HG02884 (cell line): Measurements from ENCODE around the gene HK2.

Experiments used
- ATAC-seq: cut with Tn5 transposase; IDR thresholded peaks from one replicate; pipeline ENCODE4 v1.9.1; 2021; ENCODE audit warnings: mild to moderate bottlenecking, moderate library complexity; ENCODE audit not compliant: unreplicated experiment

HK2 gene

DNA sequence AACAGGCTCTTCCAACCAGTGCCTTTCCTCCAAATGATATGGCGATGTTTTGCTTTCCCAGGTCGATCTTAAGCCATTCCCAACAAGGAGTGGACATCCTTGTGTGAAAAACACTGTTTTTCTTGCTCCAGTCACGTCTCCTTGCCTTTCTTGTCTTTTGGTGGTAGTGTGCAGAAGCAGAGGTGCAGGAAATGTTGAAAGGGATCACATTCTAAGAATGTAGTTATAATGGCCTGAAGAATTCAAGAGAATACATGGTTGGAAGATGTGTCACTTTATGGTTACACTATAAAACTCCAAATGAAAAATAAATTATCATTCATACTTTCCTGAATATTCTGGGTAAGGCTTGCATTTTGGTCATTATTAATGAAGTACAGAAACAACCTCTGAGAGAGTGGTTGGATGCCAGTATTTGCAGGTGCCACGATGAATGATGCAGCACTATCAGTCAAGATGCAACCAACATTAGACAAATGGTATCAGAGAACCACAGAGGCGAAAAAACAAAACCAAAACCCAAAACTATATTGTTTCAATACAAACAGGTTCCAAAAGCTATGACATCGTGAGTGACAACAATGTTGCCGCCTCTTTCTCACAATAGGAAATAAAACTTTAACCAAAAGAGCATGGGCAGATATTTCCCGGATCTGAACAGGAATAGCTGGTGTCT, 97.0 kb downstream of the HK2 start:
- no peak for ATAC-seq

DNA sequence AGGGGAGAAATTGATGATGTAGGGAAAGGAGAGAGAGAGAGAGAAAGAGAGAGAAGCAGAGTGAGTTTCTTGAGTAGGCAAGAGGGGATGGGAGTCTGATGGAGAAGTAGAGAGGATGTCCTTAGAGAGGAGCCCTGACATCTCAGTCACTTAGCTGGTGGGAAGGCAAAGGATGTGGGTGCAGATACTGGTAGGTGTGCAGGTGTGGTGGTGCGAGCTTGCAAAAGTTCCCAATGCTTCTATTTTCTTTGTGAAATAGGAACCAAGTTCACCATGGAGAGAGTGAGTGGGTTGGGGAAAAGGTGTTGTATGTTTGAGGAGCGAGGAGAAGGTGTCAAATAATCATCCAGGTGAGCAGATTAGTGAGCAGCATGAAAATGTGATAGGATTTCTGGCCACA, 98.0 kb downstream of the HK2 start:
- no peak for ATAC-seq

DNA sequence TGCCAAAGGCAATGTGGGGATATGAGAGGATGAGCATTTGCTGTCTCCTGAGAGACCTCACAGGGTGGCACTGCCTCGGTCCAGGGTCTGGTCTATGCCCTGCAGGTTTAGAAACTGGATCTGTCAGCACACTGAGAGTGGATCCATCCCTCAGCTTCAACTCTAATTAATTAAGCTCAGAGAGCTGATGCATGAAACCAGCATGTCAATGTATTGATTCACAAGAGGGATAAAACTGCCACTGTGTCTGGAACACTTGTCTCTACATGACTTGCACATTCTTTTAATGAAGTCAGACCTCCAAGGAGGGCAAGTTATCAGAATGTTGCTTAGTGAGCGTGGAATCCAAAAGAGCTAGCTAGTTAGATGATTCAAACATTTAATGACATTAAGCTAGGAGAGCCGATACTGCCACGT, 102.1 kb downstream of the HK2 start:
- no peak for ATAC-seq

DNA sequence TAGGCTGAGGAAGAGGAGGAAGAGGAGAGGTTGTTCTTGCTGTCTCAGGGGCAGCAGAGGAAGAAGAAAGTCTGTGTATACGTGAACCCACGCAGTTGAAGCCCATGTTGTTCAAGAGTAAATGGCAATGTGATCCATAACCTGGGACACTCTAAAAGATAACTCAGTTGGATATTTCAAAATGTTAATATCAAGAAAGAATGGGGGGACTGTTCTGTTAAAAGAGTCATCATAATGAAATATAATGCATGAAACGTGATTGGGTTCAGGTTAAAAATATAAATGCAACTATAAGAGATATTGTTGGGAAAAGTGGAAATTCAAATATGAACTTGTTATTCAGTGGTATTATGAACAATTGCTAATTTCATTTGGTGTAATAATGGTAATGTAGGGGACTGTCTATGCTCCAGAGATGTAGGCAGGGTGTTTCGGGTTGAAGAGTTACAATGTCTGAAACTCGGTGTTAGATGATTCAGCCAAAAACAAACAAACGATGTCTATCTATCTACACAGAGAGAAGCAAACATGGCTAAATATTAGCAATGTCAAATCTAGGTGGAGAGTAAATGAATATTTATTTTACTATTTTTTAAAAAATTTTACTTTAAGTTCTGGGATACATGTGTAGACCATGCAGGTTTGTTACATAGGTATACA, 103.4 kb downstream of the HK2 start:
- no peak for ATAC-seq

DNA sequence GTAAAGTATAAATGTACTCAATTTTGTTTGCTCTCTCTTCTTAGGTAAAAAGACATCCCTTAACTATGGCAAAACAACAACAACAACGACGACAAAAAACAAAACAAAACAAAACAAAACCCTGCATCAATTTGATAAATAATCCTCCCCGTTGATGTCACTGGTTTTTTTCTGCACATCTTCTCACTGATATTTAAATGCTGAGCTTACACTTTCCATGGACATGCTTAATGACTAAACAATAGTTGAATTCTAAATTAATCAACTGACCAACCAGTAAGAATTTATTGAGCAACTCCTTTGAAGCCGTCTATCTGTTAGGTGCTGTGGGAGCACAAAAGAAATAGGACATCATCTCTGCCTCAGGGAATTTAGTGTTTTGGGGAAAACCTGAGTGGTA, 104.3 kb downstream of the HK2 start:
- no peak for ATAC-seq

DNA sequence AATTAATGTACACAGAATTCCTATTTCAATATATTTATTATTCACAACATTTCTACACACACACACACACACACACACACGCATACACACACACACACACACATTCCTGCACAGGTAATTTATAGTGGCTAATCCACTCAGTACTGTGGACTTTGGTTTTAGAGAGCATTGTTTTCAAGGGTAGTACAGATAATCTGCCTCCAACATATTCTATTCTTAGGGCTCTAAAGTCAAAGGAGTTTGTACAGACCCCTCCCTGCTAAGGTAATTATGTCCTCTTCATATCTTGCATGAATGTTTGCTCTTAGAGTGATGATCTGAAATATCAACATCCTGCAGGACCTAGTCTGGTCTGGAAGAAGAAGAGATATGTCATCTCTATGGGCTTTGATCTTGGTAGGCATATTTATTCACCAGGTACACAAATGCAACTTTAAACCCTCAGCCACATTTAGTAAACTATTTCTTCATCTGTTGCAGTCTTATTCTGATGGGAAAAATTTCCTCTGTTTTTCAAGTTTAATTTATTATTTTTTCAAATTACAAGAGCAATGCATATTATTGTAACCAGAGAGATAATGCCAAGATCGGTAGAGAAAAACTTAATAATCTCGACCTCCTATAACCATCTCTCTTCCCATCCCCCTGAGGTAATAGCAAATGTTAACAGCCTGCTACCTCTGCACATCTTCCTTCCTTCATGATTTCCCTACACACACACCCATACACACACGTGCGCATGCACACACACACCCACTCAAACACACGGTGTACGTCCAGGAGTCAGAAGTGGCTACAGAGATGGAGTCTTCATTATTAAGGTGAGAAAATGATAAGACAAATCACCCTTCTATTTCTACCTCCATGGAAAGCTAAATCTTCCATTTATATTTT, 106.2 kb downstream of the HK2 start:
- ATAC-seq = no peak

DNA sequence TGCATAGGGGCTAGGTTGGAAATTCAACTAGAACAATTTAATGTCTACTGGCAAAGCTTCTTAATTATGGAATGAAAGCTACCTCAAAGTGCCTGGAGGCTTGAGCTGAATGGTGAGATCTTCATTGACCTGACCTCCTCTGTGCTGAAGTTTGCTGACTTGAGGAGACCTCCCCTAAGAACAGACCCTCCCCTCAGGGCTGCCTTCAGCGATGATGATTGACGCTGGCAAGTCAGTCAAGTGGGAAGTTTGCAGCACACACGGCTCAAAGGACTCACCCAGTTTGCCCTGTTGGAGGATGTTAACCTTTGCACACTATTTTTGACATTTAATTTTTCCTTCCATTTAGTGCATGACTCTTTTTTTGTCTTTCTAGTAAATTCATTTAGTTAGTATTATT, 107.4 kb downstream of the HK2 start:
- ATAC-seq = no peak

DNA sequence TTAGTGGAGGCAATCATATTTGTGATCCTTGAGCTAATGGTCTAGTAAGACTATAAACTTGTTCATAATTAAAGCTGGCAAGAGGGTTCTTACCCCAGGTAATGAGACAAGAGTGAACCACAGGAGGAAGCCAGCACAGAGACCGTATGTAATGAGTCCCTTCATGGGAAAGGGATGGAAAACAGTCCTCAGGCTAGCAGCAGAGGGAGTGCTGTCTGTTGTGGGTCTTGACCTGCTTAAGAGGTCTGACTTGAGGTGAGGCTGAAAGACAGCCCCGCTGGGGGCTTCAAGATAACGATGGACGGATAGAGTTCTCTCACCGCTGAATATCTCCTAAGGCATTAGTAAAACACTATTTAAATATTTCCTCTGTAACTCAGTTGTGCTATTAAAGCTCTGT, 108.3 kb downstream of the HK2 start:
- no peak for ATAC-seq
